Aorta (tissue), 5 donors: ENCODE results near the gene SSH2. TPM values are rescaled to one million over a fixed set of nuclear protein-coding genes. Genes with fewer than 3 reads are reported as not detected.

Source experiments
- ATAC-seq: fragments of 200-7000 bp; cut with Tn5 transposase; one replicate; pipeline ENCODE4 v1.9.1; 2022; ENCODE audit warnings: moderate library complexity; ENCODE audit not compliant: low FRiP score
- DNase-seq, 2 donors: peaks; one replicate each; pipeline ENCODE4 v3.0.0-alpha.2; 2020
- H3K27ac ChIP-seq, 2 donors: one replicate each; pipeline ENCODE4 v1.5.1; 2013; ENCODE audit warnings: low read length in 2 of 2, mild to moderate bottlenecking in 2 of 2, moderate library complexity in 2 of 2, control low read depth in 1 of 2, inconsistent platforms in 1 of 2, low read depth in 1 of 2
- H3K27me3 ChIP-seq, 2 donors: one replicate each; pipeline ENCODE4 v1.6.1; 2013; ENCODE audit warnings: control low read depth in 1 of 2, low read length in 1 of 2, mild to moderate bottlenecking in 1 of 2, moderate library complexity in 1 of 2; ENCODE audit not compliant: insufficient read depth in 2 of 2, control insufficient read depth in 1 of 2
- H3K36me3 ChIP-seq, 2 donors: one replicate each; pipeline ENCODE4 v1.6.1; 2013; ENCODE audit warnings: control low read depth in 1 of 2, low read length in 1 of 2, mild to moderate bottlenecking in 1 of 2; ENCODE audit not compliant: insufficient read depth in 2 of 2, control insufficient read depth in 1 of 2
- H3K4me1 ChIP-seq, 2 donors: one replicate each; pipeline ENCODE4 v1.6.1; 2013; ENCODE audit warnings: low read length in 2 of 2, control low read depth in 1 of 2, mild to moderate bottlenecking in 1 of 2, moderate library complexity in 1 of 2; ENCODE audit not compliant: insufficient read depth in 2 of 2, control insufficient read depth in 1 of 2
- H3K4me3 ChIP-seq, 2 donors: one replicate each; pipeline ENCODE4 v1.5.1; 2013; ENCODE audit warnings: low read length in 2 of 2, control low read depth in 1 of 2, mild to moderate bottlenecking in 1 of 2
- H3K9me3 ChIP-seq: one replicate; pipeline ENCODE4 v1.6.1; 2013; ENCODE audit warnings: mild to moderate bottlenecking, low read length; ENCODE audit not compliant: control insufficient read depth
- whole genome bisulfite sequencing, 2 donors: extraction: QIAGEN DNeasy Blood & Tissue Kit; methylation state at CpG; one replicate each; pipeline ENCODE4 v1.1.7; 2013; 5-methylcytosine and 5-hydroxymethylcytosine counted together
- intact Hi-C, 2 donors: fragments of 100-400 bp; cut with DNase I; formaldehyde crosslinking; loops; one replicate each; pipeline versions ENCODE4 v1.14.2 to v1.15.0; 2022
- polyA plus RNA-seq, 2 donors: library from polyadenylated mRNA; stranded (reverse); fragments of 200-250 nt; gene quantifications; one replicate each; pipeline ENCODE4 v1.2.3, GENCODE V29; 2013
- total RNA-seq, 2 donors: library from RNA; stranded (reverse); fragmentation: NEBNext Ultra II Directional; extraction: Animal tissue kit (Norgen Biotek cat#: 25700); gene quantifications; one replicate each; pipeline ENCODE4 v1.2.1, GENCODE V29; 2021
- donor health status: healthy with polysubstance abuse.
- donor health status: Bipolar disorder and iron deficiency.
- donor health status: DM: no; HTN: no; CAD: no.
- donor health status: DM: no; HTN: no; CAD: no.
- donor health status: DM: yes; HTN: yes; CAD: no.

SSH2 gene
- total and polyA plus RNA-seq, 4 donors, result 7.2 to 35.3 (median 30.3) TPM

DNA sequence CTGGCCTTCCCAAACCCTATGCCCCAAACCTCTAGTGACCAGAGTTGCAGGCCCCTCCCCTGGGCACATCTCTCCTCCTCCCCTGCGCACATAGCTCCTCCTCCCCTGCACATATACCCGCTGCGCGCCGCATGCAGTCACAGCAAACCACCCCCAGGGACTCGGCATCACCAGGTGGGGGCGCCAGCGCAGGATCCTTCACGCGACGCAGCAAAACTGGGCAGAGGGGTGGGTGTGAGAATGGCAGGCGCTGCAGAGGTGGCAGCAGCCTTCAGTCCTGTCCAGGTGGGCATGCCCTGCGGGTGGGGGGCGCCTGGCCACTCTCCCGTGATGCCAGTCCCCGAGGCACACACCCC, 312.9 kb downstream of the SSH2 start:
- Histone ChIP-seq H3K9me3 (no peaks in the 10 kb centered on the region), H3K4me1 (no peaks in the 10 kb centered on the region), H3K4me3 (no peak overlapping the region), H3K27me3 (no peaks in the 10 kb centered on the region), H3K27ac (no peak overlapping the region), H3K36me3 (no peaks in the 10 kb centered on the region)
- peak; percentile 92 to 94 for DNase-seq
- WGBS, 2 donors, result 2 to 3% methylated on average over 14 to 16 of the region's 16 CpGs
- intact Hi-C loops, result no loop called here
- ATAC-seq, result peak; percentile 30

DNA sequence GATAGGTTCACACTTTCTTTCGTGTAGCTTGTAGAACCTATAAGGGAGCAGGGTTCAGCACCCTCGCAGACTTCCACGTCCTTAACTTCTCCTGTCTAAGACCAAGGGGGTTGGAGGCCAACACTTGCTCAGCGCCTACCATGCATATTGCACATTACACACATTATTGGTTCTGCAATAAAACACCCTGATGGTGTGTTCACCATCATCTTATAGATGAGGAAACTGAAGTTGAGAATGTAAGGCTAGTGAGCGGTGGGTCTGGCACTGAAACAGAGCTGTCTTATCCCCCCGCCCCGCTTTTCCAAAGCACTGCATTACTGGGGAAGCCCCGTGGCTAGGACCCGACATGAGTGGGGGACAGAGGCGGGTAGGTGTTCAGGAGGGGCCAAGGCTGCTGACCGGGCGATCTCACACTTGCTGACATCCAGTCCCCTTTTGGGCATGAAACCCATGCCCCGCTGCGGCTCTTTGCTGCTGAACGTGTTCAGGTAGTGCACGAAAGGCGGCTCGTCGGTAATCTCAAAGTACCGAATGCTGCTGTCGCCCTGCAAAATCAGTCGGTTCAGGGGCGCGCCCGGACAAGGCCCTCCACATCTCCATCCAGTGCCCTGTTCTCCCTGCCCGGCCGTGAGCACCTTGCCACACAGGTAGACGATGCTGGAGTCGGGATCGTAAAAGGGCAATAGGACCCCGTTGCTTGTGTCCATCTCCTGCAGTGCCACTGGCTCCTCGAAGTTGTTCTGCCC, 313.6 kb downstream of the SSH2 start:
- H3K4me3 ChIP-seq, result no peak overlapping the region
- no peaks in the 10 kb centered on the region for H3K9me3 ChIP-seq
- no peak overlapping the region for H3K27ac ChIP-seq
- no peaks in the 10 kb centered on the region for H3K27me3 ChIP-seq
- H3K4me1 ChIP-seq, result no peaks in the 10 kb centered on the region
- H3K36me3 ChIP-seq, result no peaks in the 10 kb centered on the region
- intact Hi-C loops, result no loop called here
- WGBS, 2 donors, result 27 to 31% methylated on average over 32 of the region's 32 CpGs
- DNase-seq, result no peak
- no peak for ATAC-seq

DNA sequence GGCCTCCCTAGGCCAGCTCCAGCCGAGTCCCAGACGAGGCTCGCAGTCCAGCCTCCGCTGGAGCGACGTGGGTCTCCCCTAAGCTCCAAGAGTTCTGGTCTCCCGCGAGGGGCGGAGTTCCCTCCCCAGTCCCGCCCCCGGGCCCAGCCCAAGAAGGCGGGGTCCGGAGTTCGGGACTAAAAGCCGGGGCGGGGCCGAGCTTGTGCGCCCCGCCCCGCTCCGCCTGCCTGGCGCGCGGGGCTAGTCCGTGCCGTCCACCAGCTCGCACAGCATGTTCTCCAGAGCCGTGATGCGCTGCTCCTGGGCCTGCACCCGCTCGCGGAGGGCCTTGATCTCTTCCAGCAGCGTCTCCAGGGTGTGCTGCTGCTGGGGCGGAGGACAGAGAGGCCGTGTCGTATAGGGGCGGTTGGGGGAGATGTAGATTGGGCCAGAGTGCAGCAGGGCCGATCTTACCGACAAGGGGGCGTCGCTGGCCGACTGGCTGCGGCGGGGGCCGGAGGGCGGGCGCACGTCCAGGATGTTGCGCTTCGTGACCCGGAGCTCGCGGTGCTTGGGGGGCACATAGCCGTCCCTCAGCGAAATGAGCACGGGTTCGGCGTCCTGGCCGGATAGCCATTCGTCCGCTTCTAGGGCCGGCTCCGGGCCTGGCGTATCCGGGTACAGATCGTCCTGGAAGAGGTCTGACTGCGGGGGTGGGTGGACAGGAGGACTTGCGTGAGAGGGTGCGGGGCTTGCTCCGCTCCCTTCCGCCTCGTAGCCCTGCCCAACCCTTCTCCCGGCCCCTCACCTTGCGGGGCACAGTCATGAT, 314.3 kb downstream of the SSH2 start:
- 2 to 3% methylated on average over 74 of the region's 74 CpGs for WGBS, 2 donors
- ATAC-seq, result peak; percentile 85
- intact Hi-C loops, result no loop called here

DNA sequence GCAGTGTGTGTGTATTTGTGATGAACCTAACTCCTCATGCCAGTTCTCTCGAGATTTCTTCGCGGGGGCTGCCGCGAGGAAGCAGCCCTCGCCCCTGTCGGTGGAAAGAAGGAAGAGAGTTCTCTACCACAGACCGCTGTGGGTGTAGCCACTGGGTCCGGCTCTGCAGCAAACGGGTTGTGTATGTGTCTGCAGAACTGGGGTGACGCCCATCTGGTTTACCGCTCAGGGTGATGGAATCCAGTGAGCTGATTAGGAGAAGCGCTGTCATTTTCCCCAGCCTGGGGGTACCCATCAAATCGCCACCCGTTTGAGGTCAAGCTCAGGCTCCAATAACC, 315.0 kb downstream of the SSH2 start:
- H3K27ac ChIP-seq, result no peak overlapping the region
- H3K27me3 ChIP-seq, result no peaks in the 10 kb centered on the region
- intact Hi-C loops, result no loop called here
- DNase-seq (peak in 1 of 2 donors; percentile 74), ATAC-seq (no peak)
- H3K9me3 ChIP-seq, result no peaks in the 10 kb centered on the region
- no peaks in the 10 kb centered on the region for H3K4me1 ChIP-seq
- H3K4me3 ChIP-seq, result no peak overlapping the region
- 44 to 50% methylated on average over 15 of the region's 15 CpGs for WGBS, 2 donors
- no peaks in the 10 kb centered on the region for H3K36me3 ChIP-seq

More for the DNA sequence above, 314.3 kb downstream of the SSH2 start:
- Histone ChIP-seq H3K4me1 (no peaks in the 10 kb centered on the region), H3K27ac (no peak overlapping the region), H3K27me3 (no peaks in the 10 kb centered on the region), H3K4me3 (no peak overlapping the region), H3K36me3 (no peaks in the 10 kb centered on the region), H3K9me3 (no peaks in the 10 kb centered on the region)
- peak; percentile 90 to 93 for DNase-seq

DNA sequence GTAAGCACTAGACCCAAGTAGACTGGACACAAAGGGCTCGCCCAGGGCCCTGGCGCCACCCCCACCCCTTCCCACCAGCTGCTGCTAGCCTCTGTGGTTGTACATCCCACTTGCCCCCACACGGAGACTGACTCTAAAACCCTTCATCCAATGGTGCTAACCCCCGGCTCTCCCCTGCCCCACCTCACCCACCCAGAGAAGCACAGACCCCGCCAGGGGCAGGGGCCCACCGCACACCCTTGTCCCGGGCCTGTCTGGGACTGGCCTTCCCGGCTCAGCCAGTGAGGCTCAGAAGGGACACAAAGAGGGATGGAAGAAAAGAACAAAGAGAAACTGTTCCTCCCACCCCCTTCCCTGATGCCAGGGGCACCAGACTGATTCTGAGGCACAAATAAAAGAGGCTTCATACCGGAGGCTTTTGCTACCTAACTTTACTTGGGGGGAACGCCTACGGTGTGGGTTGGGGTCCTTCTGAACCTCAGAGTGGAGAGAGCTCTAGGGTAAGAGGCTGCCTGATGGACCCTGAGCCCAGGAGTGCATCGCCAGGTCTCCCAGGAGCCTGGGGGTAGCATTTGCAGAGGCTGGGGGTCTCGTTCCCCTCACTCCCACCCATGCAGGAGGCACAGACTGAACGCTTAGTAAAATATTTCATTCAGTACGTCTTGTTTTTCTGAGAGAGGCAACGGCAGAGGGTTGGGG, 315.5 kb downstream of the SSH2 start:
- no peak for DNase-seq
- no peak for ATAC-seq
- WGBS, 2 donors, result 74 to 77% methylated on average over 14 to 16 of the region's 16 CpGs
- no peaks in the 10 kb centered on the region for H3K27me3 ChIP-seq
- no peak overlapping the region for H3K27ac ChIP-seq
- H3K4me1 ChIP-seq, result no peaks in the 10 kb centered on the region
- H3K36me3 ChIP-seq, result no peaks in the 10 kb centered on the region
- intact Hi-C loops, result no loop called here
- no peak overlapping the region for H3K4me3 ChIP-seq
- H3K9me3 ChIP-seq, result no peaks in the 10 kb centered on the region

DNA sequence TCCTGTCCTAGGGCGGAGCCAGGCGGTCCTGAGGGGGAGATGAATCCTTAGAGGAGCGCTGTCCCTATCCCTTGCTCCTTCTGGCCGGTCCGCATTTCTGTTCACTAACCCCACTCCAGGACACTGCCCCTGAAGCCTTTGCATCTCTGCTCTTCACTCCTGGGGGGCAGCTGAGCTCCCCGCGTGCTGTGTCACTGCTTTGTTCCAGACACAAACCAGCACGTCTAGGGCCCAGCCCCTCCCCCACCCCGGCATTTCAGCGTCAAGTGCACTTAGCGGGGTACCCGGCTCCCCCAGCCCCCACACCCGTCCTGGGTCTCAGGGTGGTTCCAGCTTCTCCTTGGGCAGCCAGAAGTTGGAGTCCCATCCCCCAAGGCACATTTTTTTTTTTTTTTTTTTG, 316.2 kb downstream of the SSH2 start:
- Histone ChIP-seq H3K27ac (no peak overlapping the region), H3K27me3 (no peaks in the 10 kb centered on the region), H3K9me3 (no peaks in the 10 kb centered on the region), H3K4me3 (no peak overlapping the region), H3K4me1 (no peaks in the 10 kb centered on the region), H3K36me3 (no peaks in the 10 kb centered on the region)
- no peak for DNase-seq
- intact Hi-C loops, result no loop called here
- no peak for ATAC-seq
- 23 to 24% methylated on average over 13 of the region's 13 CpGs for WGBS, 2 donors

DNA sequence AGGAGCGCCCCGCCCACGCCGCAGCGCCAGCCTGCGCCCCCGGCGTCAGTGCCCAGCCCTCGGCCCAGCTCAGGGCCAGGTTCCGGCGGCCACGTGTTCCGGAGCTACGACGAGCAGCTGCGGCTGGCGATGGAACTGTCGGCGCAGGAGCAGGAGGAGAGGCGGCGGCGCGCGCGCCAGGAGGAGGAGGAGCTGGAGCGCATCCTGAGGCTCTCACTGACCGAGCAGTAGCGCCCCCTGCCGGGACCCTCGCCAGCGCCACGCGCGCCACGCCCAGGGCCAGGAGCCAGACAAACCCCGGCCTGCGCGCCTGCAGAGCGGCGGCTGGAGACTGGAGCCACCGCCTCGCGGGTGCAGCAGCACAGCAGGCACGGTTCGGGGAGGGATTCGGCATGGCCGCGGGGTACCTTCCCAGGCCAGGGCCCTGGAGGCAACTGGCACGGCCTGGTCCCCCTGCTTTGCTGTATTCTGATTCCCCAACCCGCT, 316.6 kb downstream of the SSH2 start:
- Histone ChIP-seq H3K4me3 (no peak overlapping the region), H3K27me3 (no peaks in the 10 kb centered on the region), H3K4me1 (no peaks in the 10 kb centered on the region), H3K36me3 (no peaks in the 10 kb centered on the region), H3K9me3 (no peaks in the 10 kb centered on the region), H3K27ac (no peak overlapping the region)
- DNase-seq (peak; percentile 96 to 99), ATAC-seq (peak; percentile 83)
- WGBS, 2 donors, result 1% methylated on average over 22 to 50 of the region's 50 CpGs
- intact Hi-C loops, result no loop called here

DNA sequence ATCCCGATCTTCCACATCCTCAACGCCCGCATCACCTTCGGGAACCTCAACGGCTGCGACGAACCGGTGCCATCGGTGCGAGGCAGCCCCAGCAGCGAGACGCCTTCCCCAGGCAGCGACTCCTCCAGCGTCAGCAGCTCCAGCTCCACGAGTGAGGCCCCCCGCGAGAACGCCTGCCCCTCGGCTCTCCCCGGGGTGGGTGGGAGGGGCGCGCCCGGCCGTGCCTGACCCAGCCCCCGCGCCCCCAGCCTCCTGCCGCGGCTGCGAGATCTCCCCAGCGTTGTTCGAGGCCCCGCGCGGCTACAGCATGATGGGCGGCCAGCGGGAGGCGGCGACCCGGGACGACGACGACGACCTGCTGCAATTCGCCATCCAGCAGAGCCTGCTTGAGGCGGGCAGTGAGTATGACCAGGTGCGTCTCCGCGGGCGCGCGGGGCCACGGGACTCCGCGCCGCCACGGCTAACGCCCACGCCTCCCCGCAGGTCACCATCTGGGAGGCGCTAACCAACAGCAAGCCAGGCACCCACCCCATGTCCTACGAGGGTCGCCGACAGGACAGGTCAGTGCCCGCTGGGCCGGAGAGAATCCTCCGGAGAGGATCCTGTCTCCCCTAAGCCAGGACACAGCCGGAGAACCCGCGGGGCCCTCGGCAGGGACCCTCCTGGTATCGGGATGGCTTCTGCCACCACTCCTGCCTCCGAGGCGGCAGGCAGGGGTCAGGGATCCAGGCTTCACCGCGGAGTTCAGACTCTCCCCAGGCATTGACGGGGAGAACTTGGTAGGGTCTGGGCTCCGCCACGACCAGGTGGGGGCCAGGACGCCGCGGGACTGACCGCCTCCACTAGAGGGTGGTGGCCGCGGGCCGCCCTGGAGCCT, 317.4 kb downstream of the SSH2 start:
- H3K27ac ChIP-seq, result no peak overlapping the region
- H3K36me3 ChIP-seq, result no peaks in the 10 kb centered on the region
- H3K27me3 ChIP-seq, result no peaks in the 10 kb centered on the region
- ATAC-seq (peak; percentile 2), DNase-seq (no peak)
- intact Hi-C loops, result no loop called here
- no peaks in the 10 kb centered on the region for H3K4me1 ChIP-seq
- 53 to 54% methylated on average over 75 to 85 of the region's 85 CpGs for WGBS, 2 donors
- no peak overlapping the region for H3K4me3 ChIP-seq
- H3K9me3 ChIP-seq, result no peaks in the 10 kb centered on the region
